HepG2 (cell line): ENCODE measurements around the gene RTP2. TPM values are rescaled to one million over a fixed set of nuclear protein-coding genes. Genes with fewer than 3 reads are reported as not detected.

Experiments
- ELF3 ChIP-seq: IDR thresholded peaks from 2 replicates; pipeline ENCODE4 v1.6.1; 2016; ENCODE audit warnings: missing genetic modification reagents, missing compliant biosample characterization
- IRF2 ChIP-seq: IDR thresholded peaks from 2 replicates; pipeline ENCODE4 v1.6.1; 2018; ENCODE audit warnings: missing genetic modification reagents, missing compliant biosample characterization
- MBNL3 ChIP-seq: fragments of 250-450 bp; sonication (Bioruptor Pico); conservative IDR thresholded peaks from 2 replicates; pipeline ENCODE4 v1.8.0; 2022; ENCODE audit warnings: mild to moderate bottlenecking, inconsistent platforms
- PCBP2 ChIP-seq: fragments of 200-400 bp; formaldehyde crosslinking; optimal IDR thresholded peaks from 2 replicates; pipeline ENCODE3; 2018; ENCODE audit warnings: low read length, low read depth; ENCODE audit not compliant: poor library complexity, severe bottlenecking
- RAD51 ChIP-seq: fragments of 450-650 bp; IDR thresholded peaks from 2 replicates; pipeline ENCODE4 v1.6.1; 2016; ENCODE audit warnings: borderline replicate concordance
- REXO4 ChIP-seq: sonication (generic); formaldehyde crosslinking; IDR thresholded peaks from 2 replicates; pipeline ENCODE4 v1.8.0; 2022; ENCODE audit warnings: missing genetic modification reagents, mild to moderate bottlenecking, borderline replicate concordance
- THAP11 ChIP-seq: IDR thresholded peaks from 2 replicates; pipeline ENCODE4 v1.6.1; 2016; ENCODE audit warnings: missing biosample characterization, missing genetic modification reagents
- TSC22D2 ChIP-seq: sonication (generic); formaldehyde crosslinking; IDR thresholded peaks from 2 replicates; pipeline ENCODE4 v1.5.1; 2020; ENCODE audit warnings: missing genetic modification reagents, mild to moderate bottlenecking, borderline replicate concordance
- ZBTB7B ChIP-seq: sonication (generic); formaldehyde crosslinking; IDR thresholded peaks from 2 replicates; pipeline ENCODE4 v1.4.0; 2020; ENCODE audit warnings: missing genetic modification reagents
- ZNF136 ChIP-seq: sonication (generic); formaldehyde crosslinking; IDR thresholded peaks from 2 replicates; pipeline ENCODE4 v1.8.1; 2022; ENCODE audit warnings: low read depth, mild to moderate bottlenecking, moderate library complexity, missing genetic modification reagents
- ZNF232 ChIP-seq: sonication (generic); formaldehyde crosslinking; IDR thresholded peaks from 2 replicates; pipeline ENCODE4 v1.4.0; 2020; ENCODE audit warnings: missing genetic modification reagents, borderline replicate concordance
- ZNF775 ChIP-seq: sonication (generic); formaldehyde crosslinking; IDR thresholded peaks from 2 replicates; pipeline ENCODE4 v1.4.0; 2020; ENCODE audit warnings: missing genetic modification reagents, mild to moderate bottlenecking, moderate library complexity, borderline replicate concordance
- ZNF780A ChIP-seq: sonication (generic); formaldehyde crosslinking; IDR thresholded peaks from 2 replicates; pipeline ENCODE4 v1.8.0; 2022; ENCODE audit warnings: mild to moderate bottlenecking, missing genetic modification reagents, moderate library complexity
- ZNF788 ChIP-seq: sonication (generic); formaldehyde crosslinking; IDR thresholded peaks from 2 replicates; pipeline ENCODE4 v1.5.0; 2020; ENCODE audit warnings: mild to moderate bottlenecking, missing genetic modification reagents, borderline replicate concordance
- polyA plus RNA-seq, 8 experiments: library from polyadenylated mRNA; depleted of rRNA in 3 of 8; stranded (reverse) in 7 of 8; unstranded in 1 of 8; fragments of >200 nt; fragmentation: Illumina TruSeq in 4 of 8; extraction: Trizol in 4 of 8; gene quantifications; 2 replicates each; pipeline versions ENCODE4 v1.2.1 to v1.2.3, GENCODE V29; 2011 to 2016; ENCODE audit warnings: low read depth in 4 of 8, missing spikeins in 1 of 8, mixed read lengths in 1 of 8; ENCODE audit not compliant: insufficient read depth in 1 of 8
- total RNA-seq, 5 experiments: library from RNA; depleted of rRNA; stranded (reverse); fragments of >200 nt; fragmentation: Illumina TruSeq; extraction: Trizol; gene quantifications; 2 replicates each; pipeline ENCODE4 v1.2.3, GENCODE V29; 2016; ENCODE audit warnings: low read depth in 1 of 5
- TF ChIP-seq, protein P1 (sequence below): sonication (generic); formaldehyde crosslinking; IDR thresholded peaks from 2 replicates; pipeline ENCODE4 v1.5.0; 2020; ENCODE audit warnings: mild to moderate bottlenecking, missing genetic modification reagents, borderline replicate concordance
- TF ChIP-seq, protein P2 (sequence below): sonication (generic); formaldehyde crosslinking; IDR thresholded peaks from 2 replicates; pipeline ENCODE4 v1.5.0; 2020; ENCODE audit warnings: mild to moderate bottlenecking, missing genetic modification reagents
- TF ChIP-seq, protein P3 (sequence below): sonication (generic); formaldehyde crosslinking; IDR thresholded peaks from 2 replicates; pipeline ENCODE4 v1.8.1; 2023; ENCODE audit warnings: missing genetic modification reagents, inconsistent platforms, borderline replicate concordance

Gene RTP2
- total and polyA plus RNA-seq, 2 of the 13 experiments (the other 11 are each of a cell fraction or from before 2014, with no cell fraction given), result not detected

DNA sequence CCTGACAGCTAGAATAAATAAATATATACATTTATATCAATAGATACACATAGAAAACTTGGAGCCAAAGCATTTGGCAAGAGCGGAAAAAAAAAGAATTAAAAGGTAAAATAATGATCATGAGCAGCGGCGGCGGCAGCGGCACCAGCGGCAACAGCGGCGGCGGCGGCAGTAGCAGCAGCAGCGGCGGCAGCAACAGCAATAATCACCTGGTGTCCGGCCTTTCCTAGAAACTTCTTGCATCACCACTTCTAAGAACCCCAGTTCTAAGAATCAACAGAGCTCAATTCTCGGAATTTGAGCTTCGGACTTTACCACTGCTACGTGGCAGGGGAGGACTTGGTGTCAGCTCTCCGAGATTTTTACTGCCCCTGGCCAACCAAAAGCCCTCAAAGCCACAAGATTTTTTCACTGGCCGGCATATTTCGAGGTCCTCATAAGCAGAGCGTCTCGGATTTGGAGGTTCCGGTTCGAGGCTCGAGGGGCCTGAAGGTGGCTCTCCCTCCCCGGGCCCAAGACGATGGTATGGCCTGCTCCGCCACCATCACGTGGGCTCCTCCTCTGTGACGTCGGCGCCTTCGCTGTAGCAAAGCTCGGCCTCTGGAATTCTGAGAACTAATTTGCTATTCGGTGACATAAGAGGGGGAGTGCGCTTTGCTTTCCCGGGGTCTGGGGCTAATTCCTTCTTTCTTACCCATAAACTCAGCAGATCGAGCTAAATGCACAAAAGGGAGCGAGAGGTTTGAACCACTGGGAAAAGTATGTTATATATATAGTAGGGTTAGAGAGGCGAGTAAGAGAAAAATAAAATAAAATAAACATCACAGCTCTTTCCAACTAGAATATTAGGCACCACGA, 43.1 kb upstream of the RTP2 start, which contains the start of gene BCL6 (continued):
- TF ChIP-seq, protein P1, sequence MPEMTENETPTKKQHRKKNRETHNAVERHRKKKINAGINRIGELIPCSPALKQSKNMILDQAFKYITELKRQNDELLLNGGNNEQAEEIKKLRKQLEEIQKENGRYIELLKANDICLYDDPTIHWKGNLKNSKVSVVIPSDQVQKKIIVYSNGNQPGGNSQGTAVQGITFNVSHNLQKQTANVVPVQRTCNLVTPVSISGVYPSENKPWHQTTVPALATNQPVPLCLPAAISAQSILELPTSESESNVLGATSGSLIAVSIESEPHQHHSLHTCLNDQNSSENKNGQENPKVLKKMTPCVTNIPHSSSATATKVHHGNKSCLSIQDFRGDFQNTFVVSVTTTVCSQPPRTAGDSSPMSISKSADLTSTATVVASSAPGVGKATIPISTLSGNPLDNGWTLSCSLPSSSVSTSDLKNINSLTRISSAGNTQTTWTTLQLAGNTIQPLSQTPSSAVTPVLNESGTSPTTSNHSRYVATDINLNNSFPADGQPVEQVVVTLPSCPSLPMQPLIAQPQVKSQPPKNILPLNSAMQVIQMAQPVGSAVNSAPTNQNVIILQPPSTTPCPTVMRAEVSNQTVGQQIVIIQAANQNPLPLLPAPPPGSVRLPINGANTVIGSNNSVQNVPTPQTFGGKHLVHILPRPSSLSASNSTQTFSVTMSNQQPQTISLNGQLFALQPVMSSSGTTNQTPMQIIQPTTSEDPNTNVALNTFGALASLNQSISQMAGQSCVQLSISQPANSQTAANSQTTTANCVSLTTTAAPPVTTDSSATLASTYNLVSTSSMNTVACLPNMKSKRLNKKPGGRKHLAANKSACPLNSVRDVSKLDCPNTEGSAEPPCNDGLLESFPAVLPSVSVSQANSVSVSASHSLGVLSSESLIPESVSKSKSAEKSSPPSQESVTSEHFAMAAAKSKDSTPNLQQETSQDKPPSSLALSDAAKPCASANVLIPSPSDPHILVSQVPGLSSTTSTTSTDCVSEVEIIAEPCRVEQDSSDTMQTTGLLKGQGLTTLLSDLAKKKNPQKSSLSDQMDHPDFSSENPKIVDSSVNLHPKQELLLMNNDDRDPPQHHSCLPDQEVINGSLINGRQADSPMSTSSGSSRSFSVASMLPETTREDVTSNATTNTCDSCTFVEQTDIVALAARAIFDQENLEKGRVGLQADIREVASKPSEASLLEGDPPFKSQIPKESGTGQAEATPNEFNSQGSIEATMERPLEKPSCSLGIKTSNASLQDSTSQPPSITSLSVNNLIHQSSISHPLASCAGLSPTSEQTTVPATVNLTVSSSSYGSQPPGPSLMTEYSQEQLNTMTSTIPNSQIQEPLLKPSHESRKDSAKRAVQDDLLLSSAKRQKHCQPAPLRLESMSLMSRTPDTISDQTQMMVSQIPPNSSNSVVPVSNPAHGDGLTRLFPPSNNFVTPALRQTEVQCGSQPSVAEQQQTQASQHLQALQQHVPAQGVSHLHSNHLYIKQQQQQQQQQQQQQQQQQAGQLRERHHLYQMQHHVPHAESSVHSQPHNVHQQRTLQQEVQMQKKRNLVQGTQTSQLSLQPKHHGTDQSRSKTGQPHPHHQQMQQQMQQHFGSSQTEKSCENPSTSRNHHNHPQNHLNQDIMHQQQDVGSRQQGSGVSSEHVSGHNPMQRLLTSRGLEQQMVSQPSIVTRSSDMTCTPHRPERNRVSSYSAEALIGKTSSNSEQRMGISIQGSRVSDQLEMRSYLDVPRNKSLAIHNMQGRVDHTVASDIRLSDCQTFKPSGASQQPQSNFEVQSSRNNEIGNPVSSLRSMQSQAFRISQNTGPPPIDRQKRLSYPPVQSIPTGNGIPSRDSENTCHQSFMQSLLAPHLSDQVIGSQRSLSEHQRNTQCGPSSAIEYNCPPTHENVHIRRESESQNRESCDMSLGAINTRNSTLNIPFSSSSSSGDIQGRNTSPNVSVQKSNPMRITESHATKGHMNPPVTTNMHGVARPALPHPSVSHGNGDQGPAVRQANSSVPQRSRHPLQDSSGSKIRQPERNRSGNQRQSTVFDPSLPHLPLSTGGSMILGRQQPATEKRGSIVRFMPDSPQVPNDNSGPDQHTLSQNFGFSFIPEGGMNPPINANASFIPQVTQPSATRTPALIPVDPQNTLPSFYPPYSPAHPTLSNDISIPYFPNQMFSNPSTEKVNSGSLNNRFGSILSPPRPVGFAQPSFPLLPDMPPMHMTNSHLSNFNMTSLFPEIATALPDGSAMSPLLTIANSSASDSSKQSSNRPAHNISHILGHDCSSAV, result peak; percentile 94; the same call in 1 of the 2 replicates
- TF ChIP-seq ZBTB7B (peak; percentile 67), ZNF232 (CRISPR knock-in tag) (peak; percentile 85; the same call in 1 of the 2 replicates), ELF3 (CRISPR knock-in tag) (peak; percentile 44), THAP11 (CRISPR knock-in tag) (peak; percentile 76), IRF2 (peak; percentile 69; the same call in 1 of the 2 replicates), MBNL3 (CRISPR knock-in tag) (no peak), PCBP2 (no peak), TSC22D2 (CRISPR knock-in tag) (peak; percentile 63; the same call in 1 of the 2 replicates), REXO4 (CRISPR knock-in tag) (no peak), RAD51 (peak; percentile 83), ZNF788 (CRISPR knock-in tag) (no peak; the same call in 1 of the 2 replicates), ZNF775 (CRISPR knock-in tag) (no peak), ZNF780A (CRISPR knock-in tag) (no peak), ZNF136 (CRISPR knock-in tag) (peak; percentile 41; the same call in 1 of the 2 replicates)
- TF ChIP-seq, protein P2, sequence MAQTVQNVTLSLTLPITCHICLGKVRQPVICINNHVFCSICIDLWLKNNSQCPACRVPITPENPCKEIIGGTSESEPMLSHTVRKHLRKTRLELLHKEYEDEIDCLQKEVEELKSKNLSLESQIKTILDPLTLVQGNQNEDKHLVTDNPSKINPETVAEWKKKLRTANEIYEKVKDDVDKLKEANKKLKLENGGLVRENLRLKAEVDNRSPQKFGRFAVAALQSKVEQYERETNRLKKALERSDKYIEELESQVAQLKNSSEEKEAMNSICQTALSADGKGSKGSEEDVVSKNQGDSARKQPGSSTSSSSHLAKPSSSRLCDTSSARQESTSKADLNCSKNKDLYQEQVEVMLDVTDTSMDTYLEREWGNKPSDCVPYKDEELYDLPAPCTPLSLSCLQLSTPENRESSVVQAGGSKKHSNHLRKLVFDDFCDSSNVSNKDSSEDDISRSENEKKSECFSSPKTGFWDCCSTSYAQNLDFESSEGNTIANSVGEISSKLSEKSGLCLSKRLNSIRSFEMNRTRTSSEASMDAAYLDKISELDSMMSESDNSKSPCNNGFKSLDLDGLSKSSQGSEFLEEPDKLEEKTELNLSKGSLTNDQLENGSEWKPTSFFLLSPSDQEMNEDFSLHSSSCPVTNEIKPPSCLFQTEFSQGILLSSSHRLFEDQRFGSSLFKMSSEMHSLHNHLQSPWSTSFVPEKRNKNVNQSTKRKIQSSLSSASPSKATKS (CRISPR knock-in tag), result no peak
- TF ChIP-seq, protein P3, sequence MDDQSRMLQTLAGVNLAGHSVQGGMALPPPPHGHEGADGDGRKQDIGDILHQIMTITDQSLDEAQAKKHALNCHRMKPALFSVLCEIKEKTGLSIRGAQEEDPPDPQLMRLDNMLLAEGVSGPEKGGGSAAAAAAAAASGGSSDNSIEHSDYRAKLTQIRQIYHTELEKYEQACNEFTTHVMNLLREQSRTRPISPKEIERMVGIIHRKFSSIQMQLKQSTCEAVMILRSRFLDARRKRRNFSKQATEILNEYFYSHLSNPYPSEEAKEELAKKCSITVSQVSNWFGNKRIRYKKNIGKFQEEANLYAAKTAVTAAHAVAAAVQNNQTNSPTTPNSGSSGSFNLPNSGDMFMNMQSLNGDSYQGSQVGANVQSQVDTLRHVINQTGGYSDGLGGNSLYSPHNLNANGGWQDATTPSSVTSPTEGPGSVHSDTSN, result 0 out of 2 replicates have a peak, but pooled peaks have one; percentile 59
